Breast epithelium (tissue), 3 donors: Measurements from ENCODE around the gene PFKFB2.

Experiments
- POLR2A ChIP-seq: fragments of 450-650 bp; IDR thresholded peaks from one replicate; pipeline ENCODE4 v1.6.1; 2016; ENCODE audit warnings: antibody characterized with exemption, mild to moderate bottlenecking, moderate library complexity
- TF ChIP-seq, protein P1 (sequence below), 3 donors: fragments of 450-650 bp; IDR thresholded peaks; one replicate each; pipeline ENCODE4 v1.5.1; 2016 to 2017; ENCODE audit warnings: antibody characterized with exemption in 3 of 3, mild to moderate bottlenecking in 3 of 3, moderate library complexity in 3 of 3

DNA sequence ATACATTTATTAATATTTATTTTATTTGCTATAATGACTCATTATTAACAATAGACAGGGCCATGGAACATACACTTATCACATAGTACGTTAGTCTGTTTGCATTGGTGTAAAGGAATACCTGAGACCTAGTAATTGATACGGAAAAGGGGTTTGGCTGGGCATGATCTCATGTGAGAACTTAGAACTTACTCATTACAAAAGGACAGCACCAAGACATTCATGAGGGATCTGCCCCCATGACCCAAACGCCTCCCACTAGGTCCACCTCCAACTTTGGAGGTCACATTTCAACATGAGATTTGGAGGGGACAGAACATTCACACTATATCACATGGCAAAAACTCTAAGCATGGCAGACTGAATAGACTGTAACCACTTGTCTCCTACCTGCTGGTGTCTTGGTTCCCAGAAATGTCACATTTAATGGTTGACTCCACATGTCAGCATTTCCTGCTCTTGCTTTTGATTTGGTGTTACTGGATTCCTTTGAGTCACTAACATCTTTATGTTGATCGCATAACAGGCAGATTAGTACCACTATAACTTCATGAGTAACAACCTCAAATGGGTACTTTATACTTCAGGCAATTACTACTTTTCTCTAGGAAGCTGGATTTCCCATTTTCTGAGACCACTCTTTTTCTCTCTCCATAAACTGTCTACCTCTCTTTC is 17.1 kb upstream of the PFKFB2 start:
- no peak for TF ChIP-seq POLR2A
- TF ChIP-seq, protein P1, sequence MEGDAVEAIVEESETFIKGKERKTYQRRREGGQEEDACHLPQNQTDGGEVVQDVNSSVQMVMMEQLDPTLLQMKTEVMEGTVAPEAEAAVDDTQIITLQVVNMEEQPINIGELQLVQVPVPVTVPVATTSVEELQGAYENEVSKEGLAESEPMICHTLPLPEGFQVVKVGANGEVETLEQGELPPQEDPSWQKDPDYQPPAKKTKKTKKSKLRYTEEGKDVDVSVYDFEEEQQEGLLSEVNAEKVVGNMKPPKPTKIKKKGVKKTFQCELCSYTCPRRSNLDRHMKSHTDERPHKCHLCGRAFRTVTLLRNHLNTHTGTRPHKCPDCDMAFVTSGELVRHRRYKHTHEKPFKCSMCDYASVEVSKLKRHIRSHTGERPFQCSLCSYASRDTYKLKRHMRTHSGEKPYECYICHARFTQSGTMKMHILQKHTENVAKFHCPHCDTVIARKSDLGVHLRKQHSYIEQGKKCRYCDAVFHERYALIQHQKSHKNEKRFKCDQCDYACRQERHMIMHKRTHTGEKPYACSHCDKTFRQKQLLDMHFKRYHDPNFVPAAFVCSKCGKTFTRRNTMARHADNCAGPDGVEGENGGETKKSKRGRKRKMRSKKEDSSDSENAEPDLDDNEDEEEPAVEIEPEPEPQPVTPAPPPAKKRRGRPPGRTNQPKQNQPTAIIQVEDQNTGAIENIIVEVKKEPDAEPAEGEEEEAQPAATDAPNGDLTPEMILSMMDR (IDR thresholded peaks at IDR 0.05) = no peak
